ENCODE measurements around the gene RHBDL2.

RHBDL2 gene

DNA sequence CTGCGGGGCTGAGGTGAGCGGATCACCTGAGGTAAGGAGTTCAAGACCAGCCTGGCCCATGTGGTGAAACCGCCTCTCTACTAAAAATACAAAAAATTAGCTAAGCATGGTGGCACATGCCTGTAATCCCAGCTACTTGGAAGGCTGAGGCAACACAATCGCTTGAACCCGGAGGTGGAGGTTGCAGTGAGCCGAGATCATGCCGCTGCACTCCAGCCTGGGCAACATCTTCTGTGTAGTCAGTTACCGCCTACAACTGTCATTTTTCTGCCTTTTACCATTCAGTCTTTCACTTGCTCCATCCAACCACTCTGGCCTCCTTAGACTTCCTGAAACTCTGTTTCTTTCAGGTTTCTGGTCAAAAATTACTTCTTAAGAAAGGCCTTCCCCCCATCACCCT, 70.6 kb downstream of the RHBDL2 start:
- DNase-seq = no peak
- H3K4me3 ChIP-seq (ENCODE audit: low read depth, low read length) = no peak overlapping the region
- H3K27me3 ChIP-seq (replicated peaks) = no peaks in the 10 kb centered on the region
- TF ChIP-seq CTCF (IDR thresholded peaks at IDR 0.05; ENCODE audit: low read depth, low read length, missing control alignments) = no peak
- H3K36me3 ChIP-seq (replicated peaks) = peaks cover 2% of the 10 kb centered on the region
- no peak overlapping the region for H3K27ac ChIP-seq
- in situ Hi-C loops (cut with HindIII; ENCODE audit: low pct_ligation_motif_present, low sequenced_read_pairs) = no loop called here

- in situ Hi-C loops (cut with HindIII; ENCODE audit: low pct_ligation_motif_present, low sequenced_read_pairs) = no loop called here
- H3K4me3 ChIP-seq (ENCODE audit: low read depth, low read length) = no peak overlapping the region
- no peak for TF ChIP-seq CTCF (IDR thresholded peaks at IDR 0.05; ENCODE audit: low read depth, low read length, missing control alignments)
- no peaks in the 10 kb centered on the region for H3K27me3 ChIP-seq (replicated peaks)
- no peak for DNase-seq
- peaks cover 2% of the 10 kb centered on the region for H3K36me3 ChIP-seq (replicated peaks)
- no peak overlapping the region for H3K27ac ChIP-seq
Observed at GRCh38 chr1:38867208-38867607, 74.4 kb downstream of the RHBDL2 start.

DNA sequence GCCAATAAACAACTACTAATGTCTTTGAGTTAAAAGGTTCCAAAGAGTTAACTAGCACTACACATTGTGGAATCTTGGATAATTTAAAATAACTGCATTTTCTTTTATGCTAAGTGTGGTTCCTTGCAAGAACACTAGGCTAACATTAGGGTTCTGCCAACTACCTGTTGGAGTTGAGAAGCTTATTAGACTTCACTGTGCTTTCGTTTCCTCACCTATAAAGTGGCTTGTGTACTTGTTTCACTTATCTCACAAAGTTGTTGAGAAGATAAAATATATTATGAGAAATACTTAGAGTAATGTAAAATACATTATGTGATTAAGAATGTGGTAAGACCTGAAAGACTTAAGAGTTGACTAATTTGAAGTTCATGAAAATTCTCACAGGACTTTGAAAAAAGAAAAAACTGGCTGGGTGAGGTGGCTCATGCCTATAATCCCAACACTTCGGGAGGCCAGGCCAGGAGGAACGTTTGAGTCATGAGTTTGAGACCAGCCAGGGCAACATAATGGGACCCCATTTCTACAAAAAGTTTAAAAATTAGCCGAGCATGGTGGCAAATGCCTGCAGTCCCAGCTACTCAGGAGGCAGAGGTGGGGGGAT, 76.4 kb downstream of the RHBDL2 start:
- peaks cover 2% of the 10 kb centered on the region for H3K36me3 ChIP-seq (replicated peaks)
- H3K27ac ChIP-seq = no peak overlapping the region
- no peak overlapping the region for H3K4me3 ChIP-seq (ENCODE audit: low read depth, low read length)
- DNase-seq = no peak
- no peak for TF ChIP-seq CTCF (IDR thresholded peaks at IDR 0.05; ENCODE audit: low read depth, low read length, missing control alignments)
- in situ Hi-C loops (cut with HindIII; ENCODE audit: low pct_ligation_motif_present, low sequenced_read_pairs) = no loop called here
- H3K27me3 ChIP-seq (replicated peaks) = no peaks in the 10 kb centered on the region

DNA sequence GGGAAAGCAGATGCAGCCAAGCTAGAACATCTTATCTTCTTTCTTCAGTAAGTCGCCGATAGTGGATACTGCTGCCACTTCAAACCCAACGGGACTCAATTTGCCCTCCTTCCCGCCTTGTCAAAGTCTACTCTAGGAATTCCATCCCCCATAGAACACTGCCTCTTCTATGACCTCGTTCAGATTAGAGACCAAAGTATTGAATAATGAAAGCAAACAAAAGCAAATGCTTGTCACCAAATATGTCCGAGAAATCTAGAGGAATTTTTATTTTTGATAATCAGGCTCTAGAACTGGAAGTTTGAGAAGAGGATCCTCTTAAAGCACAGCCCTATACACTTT, 81.2 kb downstream of the RHBDL2 start:
- Histone ChIP-seq H3K27me3 (replicated peaks) (no peaks in the 10 kb centered on the region), H3K4me3 (ENCODE audit: low read depth, low read length) (peak overlapping the region; percentile 96), H3K36me3 (replicated peaks) (peaks cover 5% of the 10 kb centered on the region), H3K27ac (no peak overlapping the region)
- DNase-seq = no peak
- TF ChIP-seq CTCF (IDR thresholded peaks at IDR 0.05; ENCODE audit: low read depth, low read length, missing control alignments) = no peak
- in situ Hi-C loops (cut with HindIII; ENCODE audit: low pct_ligation_motif_present, low sequenced_read_pairs) = no loop called here

- Histone ChIP-seq H3K27me3 (replicated peaks) (no peaks in the 10 kb centered on the region), H3K27ac (peak within 1 kb of the TSS; percentile 81), H3K36me3 (replicated peaks) (peaks cover 9% of the 10 kb centered on the region), H3K4me3 (ENCODE audit: low read depth, low read length) (peak within 1 kb of the TSS; percentile 96)
- in situ Hi-C loops (cut with HindIII; ENCODE audit: low pct_ligation_motif_present, low sequenced_read_pairs) = no loop called here
- DNase-seq = peak; percentile 99
- TF ChIP-seq CTCF (IDR thresholded peaks at IDR 0.05; ENCODE audit: low read depth, low read length, missing control alignments) = no peak
Observed at GRCh38 chr1:38859561-38860453, 81.8 kb downstream of the RHBDL2 start, which contains the start of gene RRAGC. Gene RRAGC, minus strand, starts transcription at chr1:38859772. Its CDS starts 126 bp downstream, at chr1:38859646.

Data from brain microvascular endothelial cell (primary cell).